GM15510 (cell line): ENCODE results near the gene PPP2R5D.

ENCODE experiments used
- POLR2A ChIP-seq: IDR thresholded peaks from 3 replicates; pipeline ENCODE4 v1.6.1; 2011; ENCODE audit warnings: borderline replicate concordance; ENCODE audit not compliant: insufficient read length; ENCODE audit errors: extremely low read depth

Gene PPP2R5D

GRCh38 chr6:43026365-43026764, 42.0 kb downstream of the PPP2R5D start:
- no peak for TF ChIP-seq POLR2A

- no peak for TF ChIP-seq POLR2A
These were observed 44.8 kb downstream of the PPP2R5D start for GRCh38 chr6:43029120-43029519.

- no peak for TF ChIP-seq POLR2A
These were observed 48.0 kb downstream of the PPP2R5D start for GRCh38 chr6:43032326-43032725.

GRCh38 chr6:43033496-43034189, 49.3 kb downstream of the PPP2R5D start:
- no peak for TF ChIP-seq POLR2A

- TF ChIP-seq POLR2A, result no peak
These were observed 49.8 kb downstream of the PPP2R5D start for GRCh38 chr6:43034190-43034525.

- TF ChIP-seq POLR2A, result no peak
These were observed 51.3 kb downstream of the PPP2R5D start for GRCh38 chr6:43035495-43036194.

GRCh38 chr6:43036712-43037111, 52.3 kb downstream of the PPP2R5D start:
- TF ChIP-seq POLR2A, result no peak

- no peak for TF ChIP-seq POLR2A
These were observed 52.8 kb downstream of the PPP2R5D start for GRCh38 chr6:43037197-43037596.

- TF ChIP-seq POLR2A, result no peak
These were observed 53.3 kb downstream of the PPP2R5D start for GRCh38 chr6:43037706-43038105.

- TF ChIP-seq POLR2A, result no peak
These were observed 54.4 kb downstream of the PPP2R5D start for GRCh38 chr6:43038727-43039126.

GRCh38 chr6:43040542-43041257, 56.3 kb downstream of the PPP2R5D start:
- TF ChIP-seq POLR2A, result no peak

GRCh38 chr6:43043310-43043709, 58.9 kb downstream of the PPP2R5D start:
- TF ChIP-seq POLR2A, result no peak

- TF ChIP-seq POLR2A, result no peak
These were observed 61.1 kb downstream of the PPP2R5D start for GRCh38 chr6:43045371-43045930.

GRCh38 chr6:43047998-43048397, 63.6 kb downstream of the PPP2R5D start:
- TF ChIP-seq POLR2A, result no peak

GRCh38 chr6:43050981-43051380, 66.6 kb downstream of the PPP2R5D start:
- no peak for TF ChIP-seq POLR2A
